ENCODE data around the gene ZC3H18. TPM values are rescaled to one million over a fixed set of nuclear protein-coding genes. Genes with fewer than 3 reads are reported as not detected.

Gene ZC3H18
- total and polyA plus RNA-seq, 2 of the 4 experiments (the other 2 are of a cell fraction) = 3.4 to 21.3 TPM

DNA sequence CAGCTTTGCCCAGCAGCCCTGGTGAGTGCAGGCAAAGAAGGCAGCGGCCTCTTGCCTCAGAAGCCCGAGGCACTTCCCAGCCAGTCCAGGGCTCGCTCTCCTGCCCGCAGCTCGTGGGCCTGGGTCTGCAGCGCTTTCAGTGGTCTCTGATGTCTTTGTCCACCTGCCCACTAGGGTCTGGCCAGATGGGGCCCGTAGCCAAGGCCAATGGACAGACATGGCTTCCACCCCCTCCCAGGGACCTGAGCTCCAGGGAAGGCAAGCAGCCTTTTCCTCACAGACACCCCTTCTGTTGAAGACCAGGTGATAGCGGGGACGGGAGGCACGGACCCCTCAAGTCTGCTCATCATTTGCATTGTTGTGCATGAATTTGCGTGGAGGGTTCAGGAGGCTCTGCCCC is 33.7 kb upstream of the ZC3H18 start:
- H2BK5ac ChIP-seq (ENCODE audit: low read depth, low read length, poor library complexity, severe bottlenecking) = no peak overlapping the region
- H4K5ac ChIP-seq (ENCODE audit: low read depth, low read length) = no peak overlapping the region
- H3K27ac ChIP-seq (ENCODE audit: insufficient read depth, low read length) = no peak overlapping the region
- no peak overlapping the region for H3K4me3 ChIP-seq (ENCODE audit: insufficient read depth, low read depth, low read length)
- no peak overlapping the region for H3K4ac ChIP-seq (ENCODE audit: low read depth, low read length)
- no peak overlapping the region for H3K4me2 ChIP-seq (ENCODE audit: low read depth, low read length)
- dilution Hi-C loops (cut with HindIII; ENCODE audit: low sequenced_read_pairs, unreplicated experiment) (no loop called here), intact Hi-C loops (cut with micrococcal nuclease) (no loop called here), in situ Hi-C loops (cut with MboI; ENCODE audit: low sequenced_read_pairs) (no loop called here)
- H2BK20ac ChIP-seq (ENCODE audit: low read depth, low read length) = no peak overlapping the region
- no peak overlapping the region for H3K56ac ChIP-seq (ENCODE audit: extremely low read depth, insufficient read depth, low read length)
- H2AFZ ChIP-seq (replicated peaks; ENCODE audit: low read length, poor library complexity) = no peak overlapping the region
- ChIA-PET POLR2A (ENCODE audit: unreplicated experiment) (interaction anchor here (0.6 kb wide), 1 partner anchor 34 kb away, joined by 3 read pairs; the partner anchor contains the start of gene ZC3H18), CTCF (no interaction called here)
- H2AK9ac ChIP-seq (replicated peaks; ENCODE audit: low read depth, low read length, poor library complexity) = no peak overlapping the region
- no TSS peak for BruUV-seq (replicated peaks)
- H3K9me1 ChIP-seq (ENCODE audit: insufficient read depth, low read length) = no peaks in the 10 kb centered on the region
- peaks cover 28% of the 10 kb centered on the region for H3K27me3 ChIP-seq (ENCODE audit: control insufficient read depth, insufficient read depth, low read length)
- no peak overlapping the region for H3K18ac ChIP-seq (ENCODE audit: low read depth, low read length)
- H4K20me1 ChIP-seq (ENCODE audit: insufficient read depth, low read length) = no peaks in the 10 kb centered on the region; the same call in 1 of the 2 replicates
- H3K9ac ChIP-seq (ENCODE audit: low read depth, low read length) = no peak overlapping the region
- ATAC-seq (ENCODE audit: low read depth) (no peak), DNase-seq (no peak)
- no peak for TF ChIP-seq RAD21 (IDR thresholded peaks at IDR 0.05; ENCODE audit: low read length)
- TF ChIP-seq RCOR1 (IDR thresholded peaks at IDR 0.05; ENCODE audit: insufficient replicate concordance, low read length) = no peak
- TF ChIP-seq, protein P1, sequence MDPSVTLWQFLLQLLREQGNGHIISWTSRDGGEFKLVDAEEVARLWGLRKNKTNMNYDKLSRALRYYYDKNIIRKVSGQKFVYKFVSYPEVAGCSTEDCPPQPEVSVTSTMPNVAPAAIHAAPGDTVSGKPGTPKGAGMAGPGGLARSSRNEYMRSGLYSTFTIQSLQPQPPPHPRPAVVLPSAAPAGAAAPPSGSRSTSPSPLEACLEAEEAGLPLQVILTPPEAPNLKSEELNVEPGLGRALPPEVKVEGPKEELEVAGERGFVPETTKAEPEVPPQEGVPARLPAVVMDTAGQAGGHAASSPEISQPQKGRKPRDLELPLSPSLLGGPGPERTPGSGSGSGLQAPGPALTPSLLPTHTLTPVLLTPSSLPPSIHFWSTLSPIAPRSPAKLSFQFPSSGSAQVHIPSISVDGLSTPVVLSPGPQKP (IDR thresholded peaks at IDR 0.05; ENCODE audit: borderline replicate concordance, low read depth, low read length) = no peak
- TF ChIP-seq, protein P2, sequence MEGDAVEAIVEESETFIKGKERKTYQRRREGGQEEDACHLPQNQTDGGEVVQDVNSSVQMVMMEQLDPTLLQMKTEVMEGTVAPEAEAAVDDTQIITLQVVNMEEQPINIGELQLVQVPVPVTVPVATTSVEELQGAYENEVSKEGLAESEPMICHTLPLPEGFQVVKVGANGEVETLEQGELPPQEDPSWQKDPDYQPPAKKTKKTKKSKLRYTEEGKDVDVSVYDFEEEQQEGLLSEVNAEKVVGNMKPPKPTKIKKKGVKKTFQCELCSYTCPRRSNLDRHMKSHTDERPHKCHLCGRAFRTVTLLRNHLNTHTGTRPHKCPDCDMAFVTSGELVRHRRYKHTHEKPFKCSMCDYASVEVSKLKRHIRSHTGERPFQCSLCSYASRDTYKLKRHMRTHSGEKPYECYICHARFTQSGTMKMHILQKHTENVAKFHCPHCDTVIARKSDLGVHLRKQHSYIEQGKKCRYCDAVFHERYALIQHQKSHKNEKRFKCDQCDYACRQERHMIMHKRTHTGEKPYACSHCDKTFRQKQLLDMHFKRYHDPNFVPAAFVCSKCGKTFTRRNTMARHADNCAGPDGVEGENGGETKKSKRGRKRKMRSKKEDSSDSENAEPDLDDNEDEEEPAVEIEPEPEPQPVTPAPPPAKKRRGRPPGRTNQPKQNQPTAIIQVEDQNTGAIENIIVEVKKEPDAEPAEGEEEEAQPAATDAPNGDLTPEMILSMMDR (conservative IDR thresholded peaks at IDR 0.05; ENCODE audit: low read depth, low read length) = no peak
- no peak for TF ChIP-seq MXI1 (IDR thresholded peaks at IDR 0.05; ENCODE audit: borderline replicate concordance, low read depth, low read length)
- TF ChIP-seq NFE2L2 (IDR thresholded peaks at IDR 0.05; ENCODE audit: low read depth, low read length) = no peak
- TF ChIP-seq SMC3 (IDR thresholded peaks at IDR 0.05; ENCODE audit: low read depth, low read length) = no peak
- TF ChIP-seq MAFK (IDR thresholded peaks at IDR 0.05; ENCODE audit: low read depth, low read length) = no peak
- no peak for TF ChIP-seq MAZ (IDR thresholded peaks at IDR 0.05; ENCODE audit: borderline replicate concordance, low read depth, low read length)
- no peak for TF ChIP-seq CEBPB (IDR thresholded peaks at IDR 0.05; ENCODE audit: low read depth, low read length)
- no peak for TF ChIP-seq CHD1 (IDR thresholded peaks at IDR 0.05; ENCODE audit: low read depth, low read length)
- no peak for TF ChIP-seq RFX5 (IDR thresholded peaks at IDR 0.05; ENCODE audit: low read depth, low read length)
- no peak for TF ChIP-seq BHLHE40 (IDR thresholded peaks at IDR 0.05; ENCODE audit: low read depth, low read length)
- TF ChIP-seq POLR2A (IDR thresholded peaks at IDR 0.05; ENCODE audit: low read depth, low read length) = no peak
- no peak for TF ChIP-seq FOS (IDR thresholded peaks at IDR 0.05; ENCODE audit: low read depth, low read length)
- TF ChIP-seq, protein P3, sequence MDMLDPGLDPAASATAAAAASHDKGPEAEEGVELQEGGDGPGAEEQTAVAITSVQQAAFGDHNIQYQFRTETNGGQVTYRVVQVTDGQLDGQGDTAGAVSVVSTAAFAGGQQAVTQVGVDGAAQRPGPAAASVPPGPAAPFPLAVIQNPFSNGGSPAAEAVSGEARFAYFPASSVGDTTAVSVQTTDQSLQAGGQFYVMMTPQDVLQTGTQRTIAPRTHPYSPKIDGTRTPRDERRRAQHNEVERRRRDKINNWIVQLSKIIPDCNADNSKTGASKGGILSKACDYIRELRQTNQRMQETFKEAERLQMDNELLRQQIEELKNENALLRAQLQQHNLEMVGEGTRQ (IDR thresholded peaks at IDR 0.05; ENCODE audit: low read depth, low read length) = no peak
- peaks cover 2% of the 10 kb centered on the region; the same call in 1 of the 2 replicates for H3K36me3 ChIP-seq (ENCODE audit: control insufficient read depth, insufficient read depth, low read length)
- H4K8ac ChIP-seq (ENCODE audit: low read depth in 2 of 2, low read length in 2 of 2) = no peak overlapping the region
- H2BK15ac ChIP-seq (ENCODE audit: low read depth, low read length) = no peak overlapping the region
- H4K91ac ChIP-seq (ENCODE audit: insufficient read depth, low read depth, low read length) = no peak overlapping the region
- H2BK120ac ChIP-seq (ENCODE audit: low read depth, low read length) = no peak overlapping the region
- no peak overlapping the region for H3K14ac ChIP-seq (replicated peaks; ENCODE audit: low read depth, low read length)
- H3K9me3 ChIP-seq (ENCODE audit: control insufficient read depth, insufficient read depth, low read length) = no peaks in the 10 kb centered on the region
- peaks cover 12% of the 10 kb centered on the region for H3K4me1 ChIP-seq (ENCODE audit: control insufficient read depth, insufficient read depth, low read length)
- WGBS, 2 experiments (ENCODE audit: extremely low coverage in 2 of 2, insufficient read length in 1 of 2) = no CpG with 5 or more reads among the region's 11 CpGs
- H3K79me1 ChIP-seq (ENCODE audit: low read depth in 1 of 2, low read length in 2 of 2) = peaks cover 5 to 16% of the 10 kb centered on the region in 2 experiments; a peak in 2 of 4 replicates
- no peak overlapping the region for H2AK5ac ChIP-seq (ENCODE audit: low read depth, low read length)
- H3K23ac ChIP-seq (ENCODE audit: low read depth, low read length) = no peak overlapping the region
